Stimulated activated CD8-positive, alpha-beta memory T cell treated with anti-CD3 and anti-CD28 coated beads, Interleukin-7, amount 100 ng/mL, for 4 hours (primary cell): ENCODE data around the gene OSBPL2.

Experiments
- DNase-seq, 2 donors: peaks; one replicate each; pipeline ENCODE4 v3.0.0-alpha.2; 2020; ENCODE audit warnings: low read depth in 2 of 2

OSBPL2 gene

GRCh38 chr20:62254021-62254724 is 15.9 kb downstream of the OSBPL2 start:
- DNase-seq: no peak

GRCh38 chr20:62255976-62256375 is 17.7 kb downstream of the OSBPL2 start:
- no peak for DNase-seq

GRCh38 chr20:62258499-62259293 is 20.4 kb downstream of the OSBPL2 start:
- DNase-seq: no peak

GRCh38 chr20:62259294-62259565 is 20.9 kb downstream of the OSBPL2 start:
- DNase-seq: no peak

- no peak for DNase-seq
Measured at GRCh38 chr20:62262064-62262463, 23.7 kb downstream of the OSBPL2 start.

- no peak for DNase-seq
Measured at GRCh38 chr20:62263396-62263795, 25.1 kb downstream of the OSBPL2 start.

- no peak for DNase-seq
Measured at GRCh38 chr20:62265365-62265764, 27.0 kb downstream of the OSBPL2 start.

GRCh38 chr20:62266340-62266739 is 28.0 kb downstream of the OSBPL2 start:
- no peak for DNase-seq

- no peak for DNase-seq
Measured at GRCh38 chr20:62266851-62267250, 28.5 kb downstream of the OSBPL2 start.

- no peak for DNase-seq
Measured at GRCh38 chr20:62267543-62267942, 29.2 kb downstream of the OSBPL2 start.

GRCh38 chr20:62268228-62268900 is 30.0 kb downstream of the OSBPL2 start:
- DNase-seq: no peak

- DNase-seq: no peak
Measured at GRCh38 chr20:62269378-62269777, 31.1 kb downstream of the OSBPL2 start.

- no peak for DNase-seq
Measured at GRCh38 chr20:62269871-62270270, 31.6 kb downstream of the OSBPL2 start.

- no peak for DNase-seq
Measured at GRCh38 chr20:62272200-62272599, 33.9 kb downstream of the OSBPL2 start.

GRCh38 chr20:62273416-62273815 is 35.1 kb downstream of the OSBPL2 start:
- DNase-seq: no peak

- no peak for DNase-seq
Measured at GRCh38 chr20:62274332-62274950, 36.1 kb downstream of the OSBPL2 start.

- no peak for DNase-seq
Measured at GRCh38 chr20:62275219-62275618, 36.9 kb downstream of the OSBPL2 start.

GRCh38 chr20:62276439-62276838 is 38.1 kb downstream of the OSBPL2 start:
- DNase-seq: no peak

- no peak for DNase-seq
Measured at GRCh38 chr20:62277253-62277652, 38.9 kb downstream of the OSBPL2 start.

- DNase-seq: no peak
Measured at GRCh38 chr20:62280303-62280702, 42.0 kb downstream of the OSBPL2 start.

- no peak for DNase-seq
Measured at GRCh38 chr20:62281161-62281933, 43.0 kb downstream of the OSBPL2 start.

- no peak for DNase-seq
Measured at GRCh38 chr20:62282103-62282502, 43.8 kb downstream of the OSBPL2 start.
